ENCODE measurements around the gene CRELD1. TPM values are rescaled to one million over a fixed set of nuclear protein-coding genes. Genes with fewer than 3 reads are reported as not detected.

CRELD1 gene
- total RNA-seq, 5 donors from 2014 or later (not counting 1 experiment from before 2014, with no cell fraction given) = 23.0 to 55.2 (median 48.0) TPM

- H3K36me3 Mint-ChIP-seq = peaks cover 61% of the 10 kb centered on the region
- no peak overlapping the region for H3K27ac Mint-ChIP-seq
- Histone ChIP-seq H3K36me3 (ENCODE audit: control insufficient read depth in 2 of 2, extremely low read depth in 1 of 2, insufficient read depth in 1 of 2, low read length in 1 of 2) (peaks cover 26 to 66% of the 10 kb centered on the region in 2 donors), H3K4me3 (ENCODE audit: control insufficient read depth in 1 of 2, extremely low read depth in 1 of 2, low read length in 1 of 2) (no peak overlapping the region), H3K27me3 (replicated peaks in 1 of 2; ENCODE audit: control insufficient read depth in 2 of 2, extremely low read depth in 1 of 2, insufficient read depth in 2 of 2, low read length in 1 of 2) (no peaks in the 10 kb centered on the region), H3K9me3 (no peaks in the 10 kb centered on the region), H3K4me1 (ENCODE audit: control insufficient read depth in 1 of 2, extremely low read depth in 1 of 2, insufficient read depth in 2 of 2, low read length in 2 of 2) (no peaks in the 10 kb centered on the region), H3K27ac (ENCODE audit: low read length) (no peak overlapping the region)
- H3K9me3 Mint-ChIP-seq = no peaks in the 10 kb centered on the region
- DNase-seq (no peak), ATAC-seq (replicated peaks in 1 of 4) (no peak)
- POLR2A ChIA-PET = interaction anchor here in 1 of 2 donors (0.5 kb wide), 1 partner anchor 365 kb away, joined by 3 read pairs; no protein-coding TSS in a partner anchor
- H3K27me3 Mint-ChIP-seq = no peaks in the 10 kb centered on the region
- no peak overlapping the region for H3K4me3 Mint-ChIP-seq
- CTCF ChIA-PET = interaction anchor here in 1 of 2 donors (0.5 kb wide), 1 partner anchor 475 kb away, joined by 3 read pairs; no protein-coding TSS in a partner anchor
- H3K4me1 Mint-ChIP-seq = no peaks in the 10 kb centered on the region
- WGBS (ENCODE audit: insufficient coverage) = no CpG with 5 or more reads among the region's 2 CpGs
These were observed 33.2 kb downstream of the CRELD1 start for GRCh38 chr3:9966841-9967240.

GRCh38 chr3:9969632-9970019 lies 36.0 kb downstream of the CRELD1 start:
- no peak overlapping the region for H3K27ac ChIP-seq (ENCODE audit: low read length)
- ChIA-PET CTCF (no interaction called here), POLR2A (interaction anchor here in 1 of 2 donors (0.9 kb wide), 1 partner anchor 56 kb away, joined by 5 read pairs; the partner anchor contains the start of gene FANCD2)
- H3K4me3 Mint-ChIP-seq = no peak overlapping the region
- DNase-seq (no peak), ATAC-seq (replicated peaks in 1 of 4) (no peak)
- no peaks in the 10 kb centered on the region for H3K9me3 Mint-ChIP-seq
- H3K4me1 ChIP-seq (ENCODE audit: control insufficient read depth in 1 of 2, extremely low read depth in 1 of 2, insufficient read depth in 2 of 2, low read length in 2 of 2) = no peaks in the 10 kb centered on the region
- no peaks in the 10 kb centered on the region for H3K4me1 Mint-ChIP-seq
- H3K9me3 ChIP-seq = no peaks in the 10 kb centered on the region
- no peaks in the 10 kb centered on the region for H3K27me3 ChIP-seq (replicated peaks in 1 of 2; ENCODE audit: control insufficient read depth in 2 of 2, extremely low read depth in 1 of 2, insufficient read depth in 2 of 2, low read length in 1 of 2)
- peaks cover 58% of the 10 kb centered on the region for H3K36me3 Mint-ChIP-seq
- WGBS (ENCODE audit: insufficient coverage) = 98% methylated on average over 4 of the region's 4 CpGs
- H3K27ac Mint-ChIP-seq = no peak overlapping the region
- no peaks in the 10 kb centered on the region for H3K27me3 Mint-ChIP-seq
- H3K36me3 ChIP-seq (ENCODE audit: control insufficient read depth in 2 of 2, extremely low read depth in 1 of 2, insufficient read depth in 1 of 2, low read length in 1 of 2) = peaks cover 36 to 66% of the 10 kb centered on the region in 2 donors
- H3K4me3 ChIP-seq (ENCODE audit: control insufficient read depth in 1 of 2, extremely low read depth in 1 of 2, low read length in 1 of 2) = no peak overlapping the region

GRCh38 chr3:9970020-9970652 lies 36.5 kb downstream of the CRELD1 start:
- Histone ChIP-seq H3K4me1 (ENCODE audit: control insufficient read depth in 1 of 2, extremely low read depth in 1 of 2, insufficient read depth in 2 of 2, low read length in 2 of 2) (no peaks in the 10 kb centered on the region), H3K9me3 (no peaks in the 10 kb centered on the region), H3K27ac (ENCODE audit: low read length) (no peak overlapping the region), H3K27me3 (replicated peaks in 1 of 2; ENCODE audit: control insufficient read depth in 2 of 2, extremely low read depth in 1 of 2, insufficient read depth in 2 of 2, low read length in 1 of 2) (no peaks in the 10 kb centered on the region), H3K36me3 (ENCODE audit: control insufficient read depth in 2 of 2, extremely low read depth in 1 of 2, insufficient read depth in 1 of 2, low read length in 1 of 2) (peaks cover 36 to 68% of the 10 kb centered on the region in 2 donors), H3K4me3 (ENCODE audit: control insufficient read depth in 1 of 2, extremely low read depth in 1 of 2, low read length in 1 of 2) (no peak overlapping the region)
- DNase-seq (no peak), ATAC-seq (replicated peaks in 1 of 4) (no peak)
- ChIA-PET CTCF (no interaction called here), POLR2A (interaction anchor here in 1 of 2 donors (0.9 kb wide), 1 partner anchor 56 kb away, joined by 5 read pairs; the partner anchor contains the start of gene FANCD2)
- no peak overlapping the region for H3K4me3 Mint-ChIP-seq
- no CpG with 5 or more reads among the region's 3 CpGs for WGBS (ENCODE audit: insufficient coverage)
- no peaks in the 10 kb centered on the region for H3K9me3 Mint-ChIP-seq
- H3K4me1 Mint-ChIP-seq = no peaks in the 10 kb centered on the region
- peaks cover 57% of the 10 kb centered on the region for H3K36me3 Mint-ChIP-seq
- H3K27me3 Mint-ChIP-seq = no peaks in the 10 kb centered on the region
- no peak overlapping the region for H3K27ac Mint-ChIP-seq

- WGBS (ENCODE audit: insufficient coverage) = 57% methylated on average over 1 of the region's 7 CpGs
- peaks cover 30% of the 10 kb centered on the region for H3K36me3 Mint-ChIP-seq
These were observed 43.4 kb downstream of the CRELD1 start for GRCh38 chr3:9976721-9977709.

GRCh38 chr3:9978710-9979305 lies 45.2 kb downstream of the CRELD1 start:
- no peaks in the 10 kb centered on the region for H3K27me3 Mint-ChIP-seq
- CTCF ChIA-PET = no interaction called here
- H3K4me1 Mint-ChIP-seq = peaks cover 8 to 20% (median 19%) of the 10 kb centered on the region in 3 donors
- peaks cover 0 to 6% of the 10 kb centered on the region in 2 experiments for H3K4me1 ChIP-seq (ENCODE audit: control insufficient read depth in 1 of 2, extremely low read depth in 1 of 2, insufficient read depth in 2 of 2, low read length in 2 of 2)
- H3K27me3 ChIP-seq (replicated peaks in 1 of 2; ENCODE audit: control insufficient read depth in 2 of 2, extremely low read depth in 1 of 2, insufficient read depth in 2 of 2, low read length in 1 of 2) = no peaks in the 10 kb centered on the region
- H3K9me3 Mint-ChIP-seq = no peaks in the 10 kb centered on the region
- ATAC-seq (replicated peaks in 1 of 4) (no peak), DNase-seq (no peak)
- H3K27ac Mint-ChIP-seq = no peak overlapping the region
- H3K4me3 Mint-ChIP-seq = no peak overlapping the region
- H3K36me3 Mint-ChIP-seq = peaks cover 22% of the 10 kb centered on the region
- peaks cover 6 to 54% of the 10 kb centered on the region in 2 donors for H3K36me3 ChIP-seq (ENCODE audit: control insufficient read depth in 2 of 2, extremely low read depth in 1 of 2, insufficient read depth in 1 of 2, low read length in 1 of 2)
- H3K4me3 ChIP-seq (ENCODE audit: control insufficient read depth in 1 of 2, extremely low read depth in 1 of 2, low read length in 1 of 2) = no peak overlapping the region
- no peaks in the 10 kb centered on the region for H3K9me3 ChIP-seq
- H3K27ac ChIP-seq (ENCODE audit: low read length) = no peak overlapping the region
- WGBS (ENCODE audit: insufficient coverage) = 89% methylated on average over 3 of the region's 8 CpGs
- POLR2A ChIA-PET = interaction anchor here in 1 of 2 donors (0.6 kb wide), 2 partner anchors 173 to 453 kb away, joined by 3 to 6 read pairs; no protein-coding TSS in a partner anchor

More at GRCh38 chr3:9976721-9977709, 43.4 kb downstream of the CRELD1 start:
- no peaks in the 10 kb centered on the region for H3K4me1 ChIP-seq (ENCODE audit: control insufficient read depth in 1 of 2, extremely low read depth in 1 of 2, insufficient read depth in 2 of 2, low read length in 2 of 2)
- H3K27ac ChIP-seq (ENCODE audit: low read length) = no peak overlapping the region
- CTCF ChIA-PET = interaction anchor here (0.7 to 0.9 kb wide), 2 partner anchors 11 to 117 kb away, joined by 5 read pairs; no protein-coding TSS in a partner anchor
- POLR2A ChIA-PET = interaction anchor here in 1 of 2 donors (0.6 to 0.7 kb wide), 4 partner anchors 32 to 158 kb away, joined by 3 to 8 read pairs (median 4); partner anchors contain the start of gene CRELD1
- no peak overlapping the region for H3K4me3 ChIP-seq (ENCODE audit: control insufficient read depth in 1 of 2, extremely low read depth in 1 of 2, low read length in 1 of 2)
- H3K9me3 Mint-ChIP-seq = no peaks in the 10 kb centered on the region
- peaks cover 8 to 10% (median 10%) of the 10 kb centered on the region in 3 donors for H3K4me1 Mint-ChIP-seq
- H3K4me3 Mint-ChIP-seq = no peak overlapping the region
- no peak overlapping the region for H3K27ac Mint-ChIP-seq
- no peaks in the 10 kb centered on the region for H3K9me3 ChIP-seq
- H3K36me3 ChIP-seq (ENCODE audit: control insufficient read depth in 2 of 2, extremely low read depth in 1 of 2, insufficient read depth in 1 of 2, low read length in 1 of 2) = peaks cover 18 to 60% of the 10 kb centered on the region in 2 donors
- H3K27me3 Mint-ChIP-seq = no peaks in the 10 kb centered on the region
- ATAC-seq (replicated peaks in 1 of 4) (no peak), DNase-seq (no peak)
- no peaks in the 10 kb centered on the region for H3K27me3 ChIP-seq (replicated peaks in 1 of 2; ENCODE audit: control insufficient read depth in 2 of 2, extremely low read depth in 1 of 2, insufficient read depth in 2 of 2, low read length in 1 of 2)
